T-helper 9 cell (primary cell): ENCODE data around the gene PLEKHA6.

ENCODE experiments used
- DNase-seq: peaks from one replicate; pipeline ENCODE4 v3.0.0-alpha.2; 2020

The PLEKHA6 gene

DNA sequence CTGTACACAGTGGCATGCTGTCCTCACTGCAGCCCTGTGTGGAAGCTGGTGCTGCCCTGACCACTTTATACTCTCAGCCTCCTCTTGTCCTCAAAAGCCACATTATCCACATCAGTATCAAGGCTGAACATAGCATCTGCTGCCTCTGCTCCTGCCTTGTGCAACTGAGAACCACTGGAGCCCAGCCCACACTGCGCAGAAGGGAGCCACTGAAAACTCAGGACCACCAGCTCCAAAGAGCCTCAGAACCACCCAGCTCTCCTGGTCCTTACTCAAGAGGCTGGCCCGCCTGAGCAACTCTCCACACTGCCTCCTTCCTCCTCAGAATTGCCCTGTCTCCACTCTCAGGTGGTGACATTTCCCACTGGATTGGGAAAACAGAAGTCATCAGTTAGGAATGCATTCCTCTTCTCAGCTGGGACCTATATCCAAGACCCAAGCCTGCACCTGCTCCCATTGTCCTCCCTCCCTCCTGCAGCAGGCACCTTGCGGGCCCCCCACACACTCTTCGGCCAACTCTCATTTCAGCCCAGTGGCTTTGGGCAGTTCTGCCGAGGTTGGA, 156.4 kb downstream of the PLEKHA6 start:
- no peak for DNase-seq

DNA sequence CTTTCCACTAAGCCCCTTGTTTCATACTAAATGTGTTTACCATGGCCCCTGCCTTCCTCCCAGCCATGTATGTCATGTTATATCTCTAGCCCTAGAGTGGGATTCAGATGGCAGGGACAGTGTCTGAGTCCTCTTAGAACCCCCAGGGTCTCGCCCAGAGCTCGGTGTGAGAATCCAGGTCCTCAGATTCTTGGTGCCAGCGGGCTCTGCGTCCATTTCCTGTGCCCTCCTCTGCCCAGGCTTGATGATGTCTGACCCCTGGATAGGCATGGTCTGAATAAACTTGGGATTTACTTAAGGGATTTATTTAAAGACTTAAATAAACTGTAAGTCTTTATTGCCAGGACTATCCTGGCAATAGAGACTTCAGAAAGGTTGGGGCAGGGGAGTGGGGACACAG, 157.2 kb downstream of the PLEKHA6 start:
- no peak for DNase-seq

- DNase-seq: no peak
Observed at GRCh38 chr1:204201348-204202040, 158.2 kb downstream of the PLEKHA6 start.

DNA sequence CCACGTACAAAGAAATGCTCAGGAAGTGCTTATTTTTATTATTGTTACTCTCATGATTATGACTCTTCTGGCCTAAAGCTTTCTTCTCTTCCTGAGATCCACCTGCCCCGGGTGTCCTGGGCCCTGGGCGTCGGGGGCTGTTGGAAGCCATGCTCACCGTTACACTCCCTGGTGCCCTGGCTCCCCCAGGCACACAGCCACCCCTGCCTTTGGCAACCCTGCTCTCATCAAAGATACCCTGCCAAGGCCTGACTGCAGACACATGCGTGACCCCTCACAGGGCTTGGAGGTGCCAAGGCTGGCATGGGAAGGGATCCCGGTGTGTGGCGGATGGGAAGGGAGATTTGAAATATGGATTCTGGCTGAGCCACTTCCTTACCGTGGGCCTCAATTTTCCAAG, 160.2 kb downstream of the PLEKHA6 start:
- no peak for DNase-seq

DNA sequence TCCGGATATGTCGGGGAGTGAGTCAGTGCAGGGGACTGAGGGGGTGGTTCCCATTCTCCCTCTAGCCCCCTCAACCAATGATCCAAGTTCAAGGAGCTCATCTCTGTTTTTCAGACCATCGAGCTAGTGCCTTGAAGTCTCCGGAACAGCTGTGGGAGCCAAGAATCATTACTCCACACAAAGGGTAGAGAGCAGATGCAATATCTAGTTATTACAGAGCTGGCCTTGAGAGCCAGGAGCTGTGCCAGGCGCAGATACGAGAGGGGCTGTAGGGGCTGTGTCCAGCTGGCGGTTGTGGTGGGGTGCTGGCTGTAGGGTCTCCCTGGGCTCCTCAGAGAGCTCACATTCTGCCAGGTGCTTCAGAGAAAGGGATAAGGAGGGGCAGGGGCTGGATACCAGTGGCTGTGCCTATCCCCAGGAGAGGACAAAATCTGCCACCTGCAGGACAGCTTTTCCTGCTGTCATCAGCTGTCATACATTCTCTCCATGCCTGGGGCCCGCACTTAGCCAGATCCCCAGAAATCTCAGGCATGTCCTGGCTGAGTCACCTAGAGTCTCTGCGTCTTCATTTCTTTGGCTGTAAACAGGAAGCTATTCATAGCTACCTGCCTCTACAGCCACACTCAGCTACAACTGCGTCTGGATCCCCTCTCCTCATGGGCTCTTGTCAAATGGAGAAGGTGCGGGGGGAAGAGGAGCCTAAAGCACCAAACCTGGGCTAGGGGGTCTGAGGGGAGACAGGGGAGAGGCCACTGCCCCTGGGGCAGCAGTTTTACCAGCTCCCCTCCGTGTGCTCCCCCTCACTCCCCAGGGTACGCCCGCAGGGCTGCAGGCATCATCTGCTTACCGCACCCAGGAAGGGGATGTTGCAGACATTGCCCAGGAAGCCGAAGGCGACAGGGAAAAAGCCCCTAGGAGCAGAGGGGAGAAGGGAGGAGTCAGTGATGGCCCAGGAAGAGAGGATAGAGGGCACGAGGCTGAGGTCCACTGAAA, 161.1 kb downstream of the PLEKHA6 start:
- no peak for DNase-seq

- DNase-seq: no peak
Observed at GRCh38 chr1:204197068-204197467, 162.7 kb downstream of the PLEKHA6 start.

DNA sequence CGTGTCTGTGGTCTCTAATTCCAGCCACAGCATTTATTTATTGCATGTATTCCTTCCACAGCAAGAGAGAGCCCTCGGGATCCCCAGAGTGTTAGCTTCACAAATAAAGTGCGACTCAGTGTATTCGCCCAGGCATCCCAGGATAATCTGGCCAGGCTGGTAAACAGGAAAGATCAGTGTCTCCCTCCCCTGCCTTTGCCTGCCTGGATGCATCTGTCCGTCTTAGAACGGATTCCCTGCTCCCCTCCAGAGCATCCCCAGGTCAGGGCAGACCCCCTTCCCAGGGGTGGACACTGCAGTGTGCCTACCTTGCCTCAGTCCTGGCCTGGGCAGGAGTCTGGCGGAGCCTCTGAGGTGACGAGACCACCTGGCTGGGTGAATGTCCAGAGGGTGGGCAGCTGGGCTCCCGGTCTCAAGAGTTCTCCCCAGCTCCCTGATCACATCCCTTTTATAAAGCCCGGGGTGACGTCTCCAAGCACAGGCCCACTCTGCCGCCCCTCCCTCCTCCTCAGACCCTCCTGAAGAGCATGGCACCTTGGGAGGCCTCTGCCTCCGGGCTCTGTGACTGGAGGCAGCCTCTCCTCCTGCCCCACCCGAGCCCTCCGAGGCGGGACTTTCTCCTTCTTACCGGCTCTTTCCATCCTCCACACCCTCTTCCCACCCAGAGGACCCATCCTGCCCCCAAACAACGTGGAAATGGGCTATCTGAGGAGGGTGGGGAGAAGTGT, 163.5 kb downstream of the PLEKHA6 start, which contains the start of gene KISS1:
KISS1 (minus strand) TSS at position 424 of the 728 bp plus-strand sequence. CDS start 3,615 bp downstream, outside the sequence.
- DNase-seq: no peak

GRCh38 chr1:204194771-204195170, 165.0 kb downstream of the PLEKHA6 start:
- DNase-seq: no peak

DNA sequence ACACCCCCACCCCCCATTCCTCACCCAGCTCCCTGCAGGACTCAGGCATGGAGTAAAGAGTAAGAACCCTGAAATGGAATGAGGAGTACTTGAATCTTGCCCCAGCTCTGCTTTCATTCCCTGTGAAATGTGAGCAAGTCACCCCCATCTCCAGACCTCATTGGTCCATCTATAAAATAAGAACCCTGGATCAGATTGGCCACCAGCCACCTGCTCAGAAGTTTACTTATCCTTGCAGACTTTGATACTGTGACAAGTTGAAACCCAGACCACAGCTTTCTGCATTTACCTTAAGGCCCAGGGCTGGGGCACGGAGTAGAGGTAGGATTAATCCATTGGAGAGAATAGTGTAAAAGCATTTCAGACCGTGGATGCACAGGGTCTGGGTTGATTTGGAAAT, 165.6 kb downstream of the PLEKHA6 start:
- DNase-seq: no peak

DNA sequence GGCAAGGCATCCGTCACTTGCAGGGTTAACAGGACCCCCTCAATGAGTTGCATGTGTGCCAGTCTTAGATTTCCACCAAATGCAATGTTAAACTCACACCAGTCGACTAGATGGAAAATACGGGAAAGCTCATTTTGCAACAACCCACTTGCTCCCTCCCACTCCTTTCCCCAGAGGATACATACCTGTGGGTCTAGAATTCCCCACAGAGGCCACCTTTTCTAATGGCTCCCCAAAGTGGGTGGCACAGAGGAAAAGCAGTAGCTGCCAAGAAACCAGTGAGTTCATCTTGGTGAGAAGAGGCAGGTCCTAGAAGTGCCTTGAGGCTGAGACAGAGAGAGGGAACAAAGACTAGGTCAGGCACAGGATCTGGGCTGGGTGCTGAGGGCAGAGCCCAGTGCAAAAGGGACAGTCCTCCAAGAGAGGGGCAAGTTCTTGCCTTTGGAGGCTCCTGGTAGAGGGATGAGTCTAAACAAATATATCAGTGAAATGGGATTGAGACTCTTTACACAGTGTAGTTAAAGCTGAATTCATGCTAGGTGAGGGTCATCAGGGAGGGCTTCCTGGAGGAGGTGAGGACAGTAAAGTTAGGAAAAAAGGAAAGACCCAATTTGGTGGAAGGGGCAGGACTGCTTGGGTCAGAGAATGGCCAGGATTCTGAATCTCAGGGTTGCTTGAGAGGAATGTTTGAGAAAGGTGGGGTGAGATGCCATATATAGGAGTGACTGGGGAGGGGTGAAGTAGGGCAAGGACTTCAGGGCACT, 167.0 kb downstream of the PLEKHA6 start:
- no peak for DNase-seq

GRCh38 chr1:204192046-204192445, 167.7 kb downstream of the PLEKHA6 start:
- no peak for DNase-seq

- DNase-seq: no peak
Observed at GRCh38 chr1:204191456-204191855, 168.3 kb downstream of the PLEKHA6 start.

GRCh38 chr1:204190212-204191211, 169.2 kb downstream of the PLEKHA6 start:
- DNase-seq: no peak

DNA sequence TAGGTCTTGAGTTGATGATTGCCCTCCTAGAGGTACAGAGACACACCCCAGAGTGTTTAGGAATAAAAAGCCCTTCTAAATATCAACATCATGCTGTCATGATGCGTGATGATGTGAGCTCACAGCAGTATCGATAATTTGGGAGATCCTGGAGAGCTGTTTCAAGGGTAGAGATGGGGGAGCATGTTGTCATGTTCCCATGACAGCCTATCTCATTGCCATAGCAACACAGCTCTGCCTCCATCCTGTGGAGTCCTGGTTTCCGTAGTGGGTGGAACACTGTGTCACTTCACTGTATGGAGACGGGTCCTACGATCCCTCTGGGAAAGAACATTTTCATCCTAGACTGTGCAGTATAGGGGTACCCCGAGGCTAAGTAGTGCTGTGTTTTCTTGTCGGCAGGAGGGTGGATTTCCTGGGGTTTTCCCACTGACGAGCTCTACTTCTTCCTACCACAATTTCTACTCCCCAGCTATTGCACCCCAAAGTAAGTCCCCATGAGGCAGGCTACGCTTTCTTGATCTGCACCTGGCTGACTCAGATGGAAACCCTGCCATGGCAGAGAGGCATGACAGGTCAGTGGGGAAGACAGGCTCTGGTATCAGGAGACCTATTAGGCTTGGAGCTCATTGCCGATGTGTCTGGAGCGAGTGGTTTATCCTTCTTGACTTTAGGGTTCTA, 170.6 kb downstream of the PLEKHA6 start:
- DNase-seq: no peak

DNA sequence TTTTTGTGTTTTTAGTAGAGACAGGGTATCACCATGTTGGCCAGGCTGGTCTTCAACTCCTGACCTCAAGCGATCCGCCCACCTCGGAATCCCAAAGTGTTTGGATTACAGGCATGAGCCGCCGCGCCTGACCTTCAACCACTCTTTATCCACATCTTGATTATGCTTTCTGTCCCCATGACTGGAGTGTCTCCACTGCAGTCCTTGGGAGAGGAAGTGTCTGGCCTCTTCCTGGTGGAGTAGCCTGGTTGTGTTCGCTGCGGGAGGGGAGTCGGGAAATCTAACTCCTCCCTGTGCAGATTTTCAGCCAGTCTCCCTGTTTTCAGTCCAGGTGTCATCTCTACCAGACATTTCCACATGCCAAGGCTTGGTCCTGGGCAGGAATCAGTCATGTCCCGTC, 173.1 kb downstream of the PLEKHA6 start:
- DNase-seq: no peak

- no peak for DNase-seq
Observed at GRCh38 chr1:204181116-204181515, 178.6 kb downstream of the PLEKHA6 start.

GRCh38 chr1:204180133-204180532, 179.6 kb downstream of the PLEKHA6 start:
- DNase-seq: no peak

GRCh38 chr1:204178487-204179281, 181.0 kb downstream of the PLEKHA6 start:
- DNase-seq: no peak

DNA sequence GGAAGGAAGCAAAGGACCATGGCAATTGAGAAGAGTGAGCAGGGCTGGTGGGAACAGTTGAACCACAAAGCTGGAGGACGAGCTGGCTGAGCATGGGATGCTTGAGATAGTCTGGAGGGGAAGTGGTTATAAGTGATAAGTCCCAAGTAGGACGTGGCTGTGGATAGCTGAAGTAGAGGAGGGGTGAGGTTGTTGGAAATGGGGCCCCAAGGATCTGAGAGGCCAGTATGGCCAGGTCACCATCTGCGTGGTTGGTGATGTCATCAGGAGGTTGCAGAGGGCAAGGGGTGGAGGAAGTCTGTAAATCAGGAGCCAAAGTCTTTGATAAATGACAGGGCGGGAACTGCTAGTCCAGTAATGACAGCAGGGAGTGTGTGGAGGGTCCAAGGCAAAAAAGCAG, 182.6 kb downstream of the PLEKHA6 start:
- DNase-seq: no peak
